ENCODE results near the gene ATG7. TPM values are rescaled to one million over a fixed set of nuclear protein-coding genes. Genes with fewer than 3 reads are reported as not detected.

The ATG7 gene
- total RNA-seq, 6 experiments from 2014 or later: 44.5 to 53.0 (median 49.3) TPM

- peaks cover 37% of the 10 kb centered on the region for H3K4me1 Mint-ChIP-seq (ENCODE audit: low read depth)
- peaks cover 3% of the 10 kb centered on the region for H3K27me3 Mint-ChIP-seq (ENCODE audit: insufficient read depth)
- H3K36me3 Mint-ChIP-seq (ENCODE audit: low read depth): no peaks in the 10 kb centered on the region
- TF ChIP-seq CTCF (IDR thresholded peaks at IDR 0.05): no peak
- no peaks in the 10 kb centered on the region for H3K9me3 Mint-ChIP-seq
- no peak for DNase-seq
- H3K27ac Mint-ChIP-seq: peak overlapping the region; percentile 91
- H3K4me3 Mint-ChIP-seq: peak overlapping the region; percentile 46
These were observed 204.5 kb downstream of the ATG7 start for GRCh38 chr3:11476735-11477144.

GRCh38 chr3:11477407-11477911 lies 205.3 kb downstream of the ATG7 start:
- no peaks in the 10 kb centered on the region for H3K9me3 Mint-ChIP-seq
- H3K36me3 Mint-ChIP-seq (ENCODE audit: low read depth): no peaks in the 10 kb centered on the region
- peak; percentile 84 for DNase-seq
- H3K27ac Mint-ChIP-seq: peak overlapping the region; percentile 91
- no peak for TF ChIP-seq CTCF (IDR thresholded peaks at IDR 0.05)
- H3K27me3 Mint-ChIP-seq (ENCODE audit: insufficient read depth): peaks cover 3% of the 10 kb centered on the region
- H3K4me1 Mint-ChIP-seq (ENCODE audit: low read depth): peaks cover 37% of the 10 kb centered on the region
- peak overlapping the region; percentile 64 for H3K4me3 Mint-ChIP-seq

- no peak for DNase-seq
- H3K27me3 Mint-ChIP-seq (ENCODE audit: insufficient read depth): peaks cover 3% of the 10 kb centered on the region
- H3K4me3 Mint-ChIP-seq: peak overlapping the region; percentile 69
- TF ChIP-seq CTCF (IDR thresholded peaks at IDR 0.05): no peak
- H3K36me3 Mint-ChIP-seq (ENCODE audit: low read depth): no peaks in the 10 kb centered on the region
- H3K9me3 Mint-ChIP-seq: no peaks in the 10 kb centered on the region
- H3K27ac Mint-ChIP-seq: peak overlapping the region; percentile 91
- peaks cover 37% of the 10 kb centered on the region for H3K4me1 Mint-ChIP-seq (ENCODE audit: low read depth)
These were observed 206.0 kb downstream of the ATG7 start for GRCh38 chr3:11478167-11478566.

- H3K27me3 Mint-ChIP-seq (ENCODE audit: insufficient read depth): peaks cover 3% of the 10 kb centered on the region
- no peak for DNase-seq
- H3K9me3 Mint-ChIP-seq: no peaks in the 10 kb centered on the region
- H3K4me1 Mint-ChIP-seq (ENCODE audit: low read depth): peaks cover 37% of the 10 kb centered on the region
- H3K36me3 Mint-ChIP-seq (ENCODE audit: low read depth): no peaks in the 10 kb centered on the region; the same call in 1 of the 2 replicates
- no peak for TF ChIP-seq CTCF (IDR thresholded peaks at IDR 0.05)
- H3K4me3 Mint-ChIP-seq: no peak overlapping the region; the same call in 1 of the 2 replicates
- H3K27ac Mint-ChIP-seq: peak overlapping the region; percentile 54
These were observed 207.0 kb downstream of the ATG7 start for GRCh38 chr3:11479221-11479620.

- Mint-ChIP-seq H3K27me3 (ENCODE audit: insufficient read depth) (peaks cover 3% of the 10 kb centered on the region; the same call in 1 of the 2 replicates), H3K4me1 (ENCODE audit: low read depth) (peaks cover 37% of the 10 kb centered on the region), H3K27ac (no peak overlapping the region), H3K4me3 (no peak overlapping the region), H3K9me3 (peaks cover 8% of the 10 kb centered on the region; the same call in 1 of the 2 replicates), H3K36me3 (ENCODE audit: low read depth) (peaks cover 6% of the 10 kb centered on the region)
- TF ChIP-seq CTCF (IDR thresholded peaks at IDR 0.05): no peak
- no peak for DNase-seq
These were observed 208.6 kb downstream of the ATG7 start for GRCh38 chr3:11480663-11481298.
